Mesendoderm (in vitro differentiated cells): ENCODE measurements around the gene KPNB1. TPM values are rescaled to one million over a fixed set of nuclear protein-coding genes. Genes with fewer than 3 reads are reported as not detected.
A peak's percentile ranks its signal among the peaks of the same experiment; 100 is the strongest.

Experiments used
- DNase-seq: peaks from one replicate; pipeline ENCODE4 v3.0.0; 2013
- H2AK5ac ChIP-seq: 2 replicates; pipeline ENCODE4 v1.6.1; 2013; ENCODE audit warnings: low read length, inconsistent platforms
- H2BK120ac ChIP-seq: 2 replicates; pipeline ENCODE4 v1.6.1; 2013; ENCODE audit warnings: low read depth, mild to moderate bottlenecking, low read length, moderate library complexity, mixed read lengths
- H2BK15ac ChIP-seq: replicated peaks from 2 replicates; pipeline ENCODE4 v1.6.1; 2013; ENCODE audit warnings: low read depth, mild to moderate bottlenecking, moderate library complexity
- H2BK5ac ChIP-seq: 2 replicates; pipeline ENCODE4 v1.6.1; 2013; ENCODE audit warnings: low read length, inconsistent platforms
- H3K18ac ChIP-seq: 2 replicates; pipeline ENCODE4 v1.6.1; 2013; ENCODE audit warnings: mild to moderate bottlenecking, low read length, mixed read lengths
- H3K23ac ChIP-seq: one replicate; pipeline ENCODE4 v1.6.1; 2013; ENCODE audit warnings: low read length
- H3K27ac ChIP-seq: 2 replicates; pipeline ENCODE4 v1.5.1; 2013; ENCODE audit warnings: low read depth, mild to moderate bottlenecking, inconsistent platforms, low read length, moderate library complexity
- H3K27me3 ChIP-seq: 2 replicates; pipeline ENCODE4 v1.6.1; 2013; ENCODE audit warnings: low read length, control low read depth, mild to moderate bottlenecking, inconsistent platforms; ENCODE audit not compliant: insufficient read depth, poor library complexity
- H3K36me3 ChIP-seq: 2 replicates; pipeline ENCODE4 v1.6.1; 2013; ENCODE audit warnings: low read length, inconsistent platforms; ENCODE audit not compliant: control insufficient read depth, insufficient read depth
- H3K4ac ChIP-seq: one replicate; pipeline ENCODE4 v1.6.1; 2013; ENCODE audit warnings: low read depth, mild to moderate bottlenecking, low read length, moderate library complexity
- H3K4me1 ChIP-seq: 2 replicates; pipeline ENCODE4 v1.6.1; 2013; ENCODE audit warnings: low read depth, low read length, inconsistent platforms; ENCODE audit not compliant: control insufficient read depth
- H3K4me2 ChIP-seq: 2 replicates; pipeline ENCODE4 v1.6.1; 2013; ENCODE audit warnings: low read length
- H3K4me3 ChIP-seq: 2 replicates; pipeline ENCODE4 v1.5.1; 2013; ENCODE audit warnings: mild to moderate bottlenecking, low read length
- H3K56ac ChIP-seq: one replicate; pipeline ENCODE4 v1.6.1; 2013; ENCODE audit warnings: low read length
- H3K79me1 ChIP-seq: 2 replicates; pipeline ENCODE4 v1.6.1; 2013; ENCODE audit warnings: low read length, inconsistent platforms
- H3K79me2 ChIP-seq: 2 replicates; pipeline ENCODE4 v1.6.1; 2013; ENCODE audit warnings: mild to moderate bottlenecking, low read length; ENCODE audit not compliant: control insufficient read depth, insufficient read depth
- H3K9ac ChIP-seq: 2 replicates; pipeline ENCODE4 v1.6.1; 2013; ENCODE audit warnings: low read length, inconsistent platforms
- H4K5ac ChIP-seq: one replicate; pipeline ENCODE4 v1.6.1; 2013; ENCODE audit warnings: low read length
- H4K8ac ChIP-seq: one replicate; pipeline ENCODE4 v1.6.1; 2013; ENCODE audit warnings: low read depth, mild to moderate bottlenecking, control low read depth, low read length, moderate library complexity
- WGBS: extraction: QIAGEN DNeasy Blood & Tissue Kit; methylation state at CpG from one replicate; pipeline ENCODE4 v1.1.7; 2013; ENCODE audit warnings: low lambda C conversion rate, missing lambda C conversion rate; ENCODE audit not compliant: insufficient coverage; ENCODE audit errors: extremely low coverage; 5-methylcytosine and 5-hydroxymethylcytosine counted together
- polyA plus RNA-seq, 2 experiments: library from polyadenylated mRNA; stranded (reverse); fragments of 200-250 nt; gene quantifications; one replicate each; pipeline ENCODE4 v1.2.3, GENCODE V29; 2013

KPNB1 gene
- polyA plus RNA-seq (2013, experiment 1 of 2), result 345 TPM
- 347 TPM for polyA plus RNA-seq (2013, experiment 2 of 2)

GRCh38 chr17:47649153-47649971 is at the start of gene KPNB1:
Gene KPNB1 (plus strand): TSS chr17:47649919. CDS start chr17:47650245, 326 bp downstream.
- DNase-seq, result peak; percentile 100
- peak within 1 kb of the TSS; percentile 94 for H3K18ac ChIP-seq

GRCh38 chr17:47603830-47604597 is 45.7 kb upstream of the KPNB1 start:
- Histone ChIP-seq H3K27me3 (no peaks in the 10 kb centered on the region), H4K5ac (no peak overlapping the region), H3K56ac (no peak overlapping the region), H3K79me2 (no peaks in the 10 kb centered on the region), H2BK5ac (no peak overlapping the region), H3K4me2 (no peak overlapping the region), H4K8ac (no peak overlapping the region), H3K4me3 (no peak overlapping the region), H3K27ac (no peak overlapping the region), H3K9ac (no peak overlapping the region), H3K18ac (no peak overlapping the region), H3K36me3 (peaks cover 3% of the 10 kb centered on the region), H2AK5ac (no peak overlapping the region), H3K4me1 (no peaks in the 10 kb centered on the region), H2BK15ac (no peak overlapping the region), H3K79me1 (no peaks in the 10 kb centered on the region), H3K23ac (no peak overlapping the region), H3K4ac (no peak overlapping the region), H2BK120ac (no peak overlapping the region)
- no peak for DNase-seq
- no CpG with 5 or more reads among the region's 4 CpGs for WGBS

More at GRCh38 chr17:47649153-47649971, at the start of gene KPNB1:
- peak within 1 kb of the TSS; percentile 88 for H2AK5ac ChIP-seq
- H3K4ac ChIP-seq, result peak within 1 kb of the TSS; percentile 99
- peak within 1 kb of the TSS; percentile 93 for H4K8ac ChIP-seq
- no peaks in the 10 kb centered on the region for H3K27me3 ChIP-seq
- H2BK15ac ChIP-seq, result no peak within 1 kb of the TSS
- H2BK120ac ChIP-seq, result peak within 1 kb of the TSS; percentile 52
- peak within 1 kb of the TSS; percentile 95 for H3K27ac ChIP-seq
- H3K4me2 ChIP-seq, result peak within 1 kb of the TSS; percentile 80
- no CpG with 5 or more reads among the region's 74 CpGs for WGBS
- peak within 1 kb of the TSS; percentile 97 for H3K56ac ChIP-seq
- H3K23ac ChIP-seq, result peak within 1 kb of the TSS; percentile 29
- peak within 1 kb of the TSS; percentile 92 for H4K5ac ChIP-seq
- peak within 1 kb of the TSS; percentile 95 for H3K4me3 ChIP-seq
- H3K9ac ChIP-seq, result peak within 1 kb of the TSS; percentile 97
- peak within 1 kb of the TSS; percentile 76 for H2BK5ac ChIP-seq
- peaks cover 2% of the 10 kb centered on the region for H3K4me1 ChIP-seq
- H3K79me2 ChIP-seq, result peaks cover 36% of the 10 kb centered on the region
- no peaks in the 10 kb centered on the region for H3K79me1 ChIP-seq
- H3K36me3 ChIP-seq, result peaks cover 4% of the 10 kb centered on the region

- Histone ChIP-seq H3K18ac (no peak overlapping the region), H3K4me1 (no peaks in the 10 kb centered on the region), H2BK15ac (no peak overlapping the region), H4K5ac (no peak overlapping the region), H3K27me3 (no peaks in the 10 kb centered on the region), H3K9ac (no peak overlapping the region), H3K79me2 (no peaks in the 10 kb centered on the region), H3K4ac (no peak overlapping the region), H3K27ac (no peak overlapping the region), H3K23ac (no peak overlapping the region), H2BK5ac (no peak overlapping the region), H2AK5ac (no peak overlapping the region), H3K4me2 (no peak overlapping the region), H3K56ac (no peak overlapping the region), H2BK120ac (no peak overlapping the region), H3K79me1 (no peaks in the 10 kb centered on the region), H3K4me3 (no peak overlapping the region), H4K8ac (no peak overlapping the region), H3K36me3 (peaks cover 3% of the 10 kb centered on the region)
- no CpG with 5 or more reads among the region's 1 CpG for WGBS
- DNase-seq, result no peak
These were observed 45.2 kb upstream of the KPNB1 start for GRCh38 chr17:47604598-47604927.

GRCh38 chr17:47605011-47605410 is 44.7 kb upstream of the KPNB1 start:
- H2BK15ac ChIP-seq, result no peak overlapping the region
- no CpG with 5 or more reads among the region's 1 CpG for WGBS
- DNase-seq, result no peak
- H3K79me1 ChIP-seq, result no peaks in the 10 kb centered on the region
- no peak overlapping the region for H3K23ac ChIP-seq
- H3K4ac ChIP-seq, result no peak overlapping the region
- H3K56ac ChIP-seq, result no peak overlapping the region
- no peak overlapping the region for H2BK120ac ChIP-seq
- H4K8ac ChIP-seq, result no peak overlapping the region
- H3K27me3 ChIP-seq, result no peaks in the 10 kb centered on the region
- H3K9ac ChIP-seq, result no peak overlapping the region
- no peak overlapping the region for H3K18ac ChIP-seq
- H3K4me1 ChIP-seq, result no peaks in the 10 kb centered on the region
- no peak overlapping the region for H4K5ac ChIP-seq
- H2AK5ac ChIP-seq, result no peak overlapping the region
- H3K4me2 ChIP-seq, result no peak overlapping the region
- H3K36me3 ChIP-seq, result peaks cover 3% of the 10 kb centered on the region
- H3K27ac ChIP-seq, result no peak overlapping the region
- H2BK5ac ChIP-seq, result no peak overlapping the region
- H3K79me2 ChIP-seq, result no peaks in the 10 kb centered on the region
- H3K4me3 ChIP-seq, result no peak overlapping the region

DNA sequence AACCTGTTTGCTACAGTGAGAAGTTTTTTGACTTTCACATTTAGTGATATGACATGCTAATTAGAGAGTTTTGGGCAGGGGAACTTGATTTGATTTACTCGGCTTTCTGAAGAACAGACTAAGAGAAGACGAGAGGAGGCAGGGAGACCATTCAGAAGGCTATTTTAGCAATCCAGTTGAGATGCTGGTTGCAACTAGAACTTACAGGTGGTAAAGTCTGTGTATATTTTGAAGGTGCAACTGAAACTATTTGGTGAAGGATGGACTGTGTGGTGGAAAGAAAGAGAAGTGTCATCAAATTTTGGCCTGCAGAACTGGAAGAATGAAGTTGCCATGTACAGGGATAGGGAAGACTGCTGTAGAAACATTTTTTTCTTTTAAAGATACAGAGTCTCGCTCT is 42.2 kb upstream of the KPNB1 start:
- no CpG with 5 or more reads among the region's 3 CpGs for WGBS
- no peak for DNase-seq
- Histone ChIP-seq H3K4me1 (no peaks in the 10 kb centered on the region), H3K23ac (no peak overlapping the region), H3K56ac (no peak overlapping the region), H2BK15ac (no peak overlapping the region), H3K36me3 (no peaks in the 10 kb centered on the region), H3K27ac (no peak overlapping the region), H3K18ac (no peak overlapping the region), H3K9ac (no peak overlapping the region), H3K4me2 (no peak overlapping the region), H4K5ac (no peak overlapping the region), H2AK5ac (no peak overlapping the region), H3K79me1 (no peaks in the 10 kb centered on the region), H3K79me2 (no peaks in the 10 kb centered on the region), H3K4ac (no peak overlapping the region), H4K8ac (no peak overlapping the region), H2BK5ac (no peak overlapping the region), H3K27me3 (no peaks in the 10 kb centered on the region), H3K4me3 (no peak overlapping the region), H2BK120ac (no peak overlapping the region)
